Immature natural killer cell (primary cell): ENCODE results near the gene CHMP4A. TPM values are rescaled to one million over a fixed set of nuclear protein-coding genes. Genes with fewer than 3 reads are reported as not detected.

Experiments
- DNase-seq, 3 donors: peaks; one replicate each; pipeline ENCODE4 v3.0.0; 2022; ENCODE audit warnings: mixed read lengths in 1 of 3
- H3K27ac Mint-ChIP-seq, 6 donors: one replicate each; pipeline ENCODE4 v1.8.0; 2020; ENCODE audit warnings: mixed read lengths in 6 of 6, mild to moderate bottlenecking in 5 of 6, inconsistent platforms in 4 of 6, moderate library complexity in 3 of 6
- H3K27me3 Mint-ChIP-seq, 3 donors: one replicate each; pipeline ENCODE4 v1.8.0; 2020 to 2021; ENCODE audit warnings: low read depth in 3 of 3, mild to moderate bottlenecking in 3 of 3, mixed read lengths in 3 of 3, moderate library complexity in 3 of 3, inconsistent platforms in 1 of 3
- H3K36me3 Mint-ChIP-seq, 3 donors: one replicate each; pipeline ENCODE4 v1.8.0; 2020; ENCODE audit warnings: mixed read lengths in 3 of 3, inconsistent platforms in 2 of 3, mild to moderate bottlenecking in 2 of 3
- H3K4me1 Mint-ChIP-seq, 2 donors: one replicate each; pipeline ENCODE4 v1.8.0; 2020; ENCODE audit warnings: inconsistent platforms in 2 of 2, mild to moderate bottlenecking in 2 of 2, mixed read lengths in 2 of 2, moderate library complexity in 1 of 2
- H3K4me3 Mint-ChIP-seq, 5 donors: one replicate each; pipeline ENCODE4 v1.8.0; 2020; ENCODE audit warnings: mild to moderate bottlenecking in 5 of 5, mixed read lengths in 5 of 5, inconsistent platforms in 3 of 5, moderate library complexity in 3 of 5
- H3K9me3 Mint-ChIP-seq, 6 donors: one replicate each; pipeline ENCODE4 v1.8.0; 2020; ENCODE audit warnings: mild to moderate bottlenecking in 6 of 6, mixed read lengths in 6 of 6, inconsistent platforms in 4 of 6, moderate library complexity in 3 of 6
- polyA plus RNA-seq, 3 donors: library from polyadenylated mRNA; unstranded; fragments of 300-500 nt; fragmentation: Illumina TruSeq; gene quantifications; one replicate each; pipeline ENCODE4 v1.2.3, GENCODE V29; 2021

Gene CHMP4A
- polyA plus RNA-seq, 3 donors from 2014 or later = 162 to 203 (median 168) TPM

- peak overlapping the region; percentile 51 to 87 (median 74) for H3K27ac Mint-ChIP-seq
- peak overlapping the region in 2 of 5 donors; percentile 13 to 27 for H3K4me3 Mint-ChIP-seq
- peaks cover 48 to 62% of the 10 kb centered on the region in 2 donors for H3K4me1 Mint-ChIP-seq
- peaks cover 23 to 39% (median 28%) of the 10 kb centered on the region in 3 donors for H3K27me3 Mint-ChIP-seq
- no peaks in the 10 kb centered on the region for H3K9me3 Mint-ChIP-seq
- peaks cover 3 to 13% (median 8%) of the 10 kb centered on the region in 3 donors for H3K36me3 Mint-ChIP-seq
- no peak for DNase-seq
Measured at GRCh38 chr14:24192933-24193332, 20.4 kb downstream of the CHMP4A start.

GRCh38 chr14:24190416-24190815, 22.9 kb downstream of the CHMP4A start:
- Mint-ChIP-seq H3K4me1 (peaks cover 48 to 52% of the 10 kb centered on the region in 2 donors), H3K27ac (peak overlapping the region in 5 of 6 donors; percentile 86 to 98 (median 94)), H3K4me3 (no peak overlapping the region), H3K27me3 (peaks cover 16 to 30% (median 17%) of the 10 kb centered on the region in 3 donors), H3K9me3 (no peaks in the 10 kb centered on the region), H3K36me3 (peaks cover 3 to 13% (median 8%) of the 10 kb centered on the region in 3 donors)
- no peak for DNase-seq

- Mint-ChIP-seq H3K36me3 (peaks cover 3 to 13% (median 8%) of the 10 kb centered on the region in 3 donors), H3K27me3 (peaks cover 8 to 23% (median 15%) of the 10 kb centered on the region in 3 donors), H3K27ac (peak overlapping the region; percentile 85 to 98 (median 94)), H3K4me3 (peak overlapping the region in 1 of 5 donors; percentile 93), H3K9me3 (no peaks in the 10 kb centered on the region), H3K4me1 (peaks cover 42 to 46% of the 10 kb centered on the region in 2 donors)
- no peak for DNase-seq
Measured at GRCh38 chr14:24189460-24189859, 23.8 kb downstream of the CHMP4A start.

GRCh38 chr14:24189059-24189375, 24.3 kb downstream of the CHMP4A start:
- DNase-seq = no peak
- peaks cover 3 to 13% (median 8%) of the 10 kb centered on the region in 3 donors for H3K36me3 Mint-ChIP-seq
- H3K27ac Mint-ChIP-seq = peak overlapping the region; percentile 85 to 98 (median 94)
- H3K4me3 Mint-ChIP-seq = peak overlapping the region; percentile 89 to 93 (median 91)
- H3K9me3 Mint-ChIP-seq = no peaks in the 10 kb centered on the region
- peaks cover 37 to 41% of the 10 kb centered on the region in 2 donors for H3K4me1 Mint-ChIP-seq
- peaks cover 8 to 21% (median 11%) of the 10 kb centered on the region in 3 donors for H3K27me3 Mint-ChIP-seq

- DNase-seq = peak; percentile 94 to 96 (median 95)
- Mint-ChIP-seq H3K9me3 (no peaks in the 10 kb centered on the region), H3K27ac (peak within 1 kb of the TSS; percentile 85 to 98 (median 94)), H3K36me3 (peaks cover 3 to 13% (median 8%) of the 10 kb centered on the region in 3 donors), H3K4me3 (peak within 1 kb of the TSS; percentile 89 to 93 (median 91)), H3K4me1 (peaks cover 35 to 38% of the 10 kb centered on the region in 2 donors), H3K27me3 (peaks cover 8 to 21% (median 11%) of the 10 kb centered on the region in 3 donors)
Measured at GRCh38 chr14:24188251-24189058, 24.8 kb downstream of the CHMP4A start, which contains the start of gene IPO4. IPO4 (minus strand) TSS chr14:24188816; CDS start chr14:24188787, 29 bp downstream.

- H3K27ac Mint-ChIP-seq = peak overlapping the region; percentile 85 to 98 (median 94)
- H3K9me3 Mint-ChIP-seq = no peaks in the 10 kb centered on the region
- H3K36me3 Mint-ChIP-seq = peaks cover 3 to 10% (median 4%) of the 10 kb centered on the region in 3 donors
- DNase-seq = peak in 2 of 3 donors; percentile 26 to 33
- H3K4me1 Mint-ChIP-seq = peaks cover 31 to 32% of the 10 kb centered on the region in 2 donors
- H3K4me3 Mint-ChIP-seq = peak overlapping the region; percentile 89 to 93 (median 91)
- H3K27me3 Mint-ChIP-seq = peaks cover 8 to 21% (median 11%) of the 10 kb centered on the region in 3 donors
Measured at GRCh38 chr14:24187539-24187915, 25.8 kb downstream of the CHMP4A start.

GRCh38 chr14:24186831-24187538, 26.3 kb downstream of the CHMP4A start:
- Mint-ChIP-seq H3K36me3 (peaks cover 0 to 9% (median 3%) of the 10 kb centered on the region in 3 donors), H3K27me3 (peaks cover 9 to 23% (median 11%) of the 10 kb centered on the region in 3 donors)

GRCh38 chr14:24185741-24186140, 27.5 kb downstream of the CHMP4A start:
- Mint-ChIP-seq H3K27ac (peak overlapping the region in 2 of 6 donors; percentile 16 to 36), H3K4me1 (peaks cover 28 to 29% of the 10 kb centered on the region in 2 donors), H3K27me3 (peaks cover 9 to 21% (median 11%) of the 10 kb centered on the region in 3 donors), H3K36me3 (peaks cover 0 to 8% (median 3%) of the 10 kb centered on the region in 3 donors), H3K9me3 (no peaks in the 10 kb centered on the region), H3K4me3 (no peak overlapping the region)
- DNase-seq = no peak

More at GRCh38 chr14:24186831-24187538, 26.3 kb downstream of the CHMP4A start:
- DNase-seq = no peak
- Mint-ChIP-seq H3K4me1 (peaks cover 28 to 29% of the 10 kb centered on the region in 2 donors), H3K27ac (peak overlapping the region; percentile 68 to 95 (median 89)), H3K4me3 (peak overlapping the region; percentile 57 to 90 (median 68)), H3K9me3 (no peaks in the 10 kb centered on the region)

GRCh38 chr14:24185026-24185425, 28.3 kb downstream of the CHMP4A start:
- Mint-ChIP-seq H3K4me3 (no peak overlapping the region), H3K27me3 (peaks cover 9 to 19% (median 11%) of the 10 kb centered on the region in 3 donors), H3K27ac (peak overlapping the region in 1 of 6 donors; percentile 34), H3K9me3 (no peaks in the 10 kb centered on the region), H3K4me1 (peaks cover 28% of the 10 kb centered on the region in 2 donors), H3K36me3 (peaks cover 0 to 10% (median 3%) of the 10 kb centered on the region in 3 donors)
- DNase-seq = no peak

GRCh38 chr14:24184104-24184970, 29.0 kb downstream of the CHMP4A start:
- H3K27me3 Mint-ChIP-seq = peaks cover 9 to 19% (median 11%) of the 10 kb centered on the region in 3 donors
- peaks cover 25% of the 10 kb centered on the region in 2 donors for H3K4me1 Mint-ChIP-seq
- H3K9me3 Mint-ChIP-seq = no peaks in the 10 kb centered on the region
- no peak overlapping the region for H3K4me3 Mint-ChIP-seq
- H3K36me3 Mint-ChIP-seq = peaks cover 0 to 14% (median 3%) of the 10 kb centered on the region in 3 donors
- no peak for DNase-seq
- no peak overlapping the region for H3K27ac Mint-ChIP-seq

- H3K4me3 Mint-ChIP-seq = no peak overlapping the region
- peaks cover 6 to 11% (median 8%) of the 10 kb centered on the region in 3 donors for H3K27me3 Mint-ChIP-seq
- H3K27ac Mint-ChIP-seq = peak overlapping the region in 1 of 6 donors; percentile 67
- H3K9me3 Mint-ChIP-seq = no peaks in the 10 kb centered on the region
- H3K36me3 Mint-ChIP-seq = peaks cover 0 to 18% (median 3%) of the 10 kb centered on the region in 3 donors
- DNase-seq = no peak
- peaks cover 13% of the 10 kb centered on the region in 2 donors for H3K4me1 Mint-ChIP-seq
Measured at GRCh38 chr14:24183014-24183481, 30.2 kb downstream of the CHMP4A start.

- Mint-ChIP-seq H3K4me3 (no peak overlapping the region), H3K4me1 (peaks cover 5 to 6% of the 10 kb centered on the region in 2 donors), H3K36me3 (peaks cover 0 to 18% (median 3%) of the 10 kb centered on the region in 3 donors), H3K27ac (peak overlapping the region in 5 of 6 donors; percentile 16 to 83 (median 53)), H3K27me3 (peaks cover 6 to 8% (median 7%) of the 10 kb centered on the region in 3 donors), H3K9me3 (no peaks in the 10 kb centered on the region)
- no peak for DNase-seq
Measured at GRCh38 chr14:24182110-24182882, 31.0 kb downstream of the CHMP4A start.
